Muscle of arm (tissue), 12 donors: ENCODE data around the gene NUCB1. TPM values are rescaled to one million over a fixed set of nuclear protein-coding genes. Genes with fewer than 3 reads are reported as not detected.
"Not testable (repeated sequence)": the region's sequence is repeated elsewhere in the genome, so short reads cannot be mapped to it uniquely, and the experiment has no call there.

Experiments used
- DNase-seq: peaks from one replicate; pipeline ENCODE4 v3.0.0-alpha.2; 2013
- polyA plus RNA-seq, 12 donors: library from polyadenylated mRNA; unstranded; fragments of 120-200 nt; gene quantifications; one replicate each; pipeline ENCODE4 v1.2.1, GENCODE V29; 2013; ENCODE audit not compliant: insufficient read length in 12 of 12

The NUCB1 gene
- polyA plus RNA-seq, 12 donors: 114 to 175 (median 139) TPM; not detected in 1

- DNase-seq: no peak
These were observed 630 bp downstream of the NUCB1 start for GRCh38 chr19:48900477-48901406.

- not testable (repeated sequence) for DNase-seq
These were observed 2.2 kb downstream of the NUCB1 start for GRCh38 chr19:48902291-48902690.

- not testable (repeated sequence) for DNase-seq
These were observed 3.7 kb downstream of the NUCB1 start for GRCh38 chr19:48903788-48904187.

GRCh38 chr19:48905664-48906063 is 5.6 kb downstream of the NUCB1 start:
- DNase-seq: no peak

GRCh38 chr19:48906324-48906723 is 6.2 kb downstream of the NUCB1 start:
- no peak for DNase-seq

GRCh38 chr19:48907671-48908070 is 7.6 kb downstream of the NUCB1 start:
- no peak for DNase-seq

GRCh38 chr19:48909424-48910077 is 9.4 kb downstream of the NUCB1 start:
- DNase-seq: not testable (repeated sequence)

GRCh38 chr19:48910803-48911202 is 10.7 kb downstream of the NUCB1 start:
- no peak for DNase-seq

- DNase-seq: no peak
These were observed 13.2 kb downstream of the NUCB1 start for GRCh38 chr19:48913114-48913889.

GRCh38 chr19:48914181-48914580 is 14.1 kb downstream of the NUCB1 start:
- no peak for DNase-seq

GRCh38 chr19:48915757-48916156 is 15.6 kb downstream of the NUCB1 start:
- DNase-seq: no peak

- DNase-seq: no peak
These were observed 18.0 kb downstream of the NUCB1 start for GRCh38 chr19:48918071-48918470.

GRCh38 chr19:48918801-48919247 is 18.7 kb downstream of the NUCB1 start:
- DNase-seq: no peak

GRCh38 chr19:48919271-48919670 is 19.2 kb downstream of the NUCB1 start:
- not testable (repeated sequence) for DNase-seq

GRCh38 chr19:48920949-48921348 is 20.8 kb downstream of the NUCB1 start:
- DNase-seq: no peak

GRCh38 chr19:48921721-48922500 is 21.8 kb downstream of the NUCB1 start:
- DNase-seq: no peak

- no peak for DNase-seq
These were observed 22.7 kb downstream of the NUCB1 start for GRCh38 chr19:48922548-48923490.

- no peak for DNase-seq
These were observed 25.2 kb downstream of the NUCB1 start for GRCh38 chr19:48925240-48925843.

- not testable (repeated sequence) for DNase-seq
These were observed 25.8 kb downstream of the NUCB1 start for GRCh38 chr19:48925890-48926289.

- DNase-seq: no peak
These were observed 26.8 kb downstream of the NUCB1 start for GRCh38 chr19:48926909-48927308.
